ENCODE data around the gene MANSC4.

MANSC4 gene

DNA sequence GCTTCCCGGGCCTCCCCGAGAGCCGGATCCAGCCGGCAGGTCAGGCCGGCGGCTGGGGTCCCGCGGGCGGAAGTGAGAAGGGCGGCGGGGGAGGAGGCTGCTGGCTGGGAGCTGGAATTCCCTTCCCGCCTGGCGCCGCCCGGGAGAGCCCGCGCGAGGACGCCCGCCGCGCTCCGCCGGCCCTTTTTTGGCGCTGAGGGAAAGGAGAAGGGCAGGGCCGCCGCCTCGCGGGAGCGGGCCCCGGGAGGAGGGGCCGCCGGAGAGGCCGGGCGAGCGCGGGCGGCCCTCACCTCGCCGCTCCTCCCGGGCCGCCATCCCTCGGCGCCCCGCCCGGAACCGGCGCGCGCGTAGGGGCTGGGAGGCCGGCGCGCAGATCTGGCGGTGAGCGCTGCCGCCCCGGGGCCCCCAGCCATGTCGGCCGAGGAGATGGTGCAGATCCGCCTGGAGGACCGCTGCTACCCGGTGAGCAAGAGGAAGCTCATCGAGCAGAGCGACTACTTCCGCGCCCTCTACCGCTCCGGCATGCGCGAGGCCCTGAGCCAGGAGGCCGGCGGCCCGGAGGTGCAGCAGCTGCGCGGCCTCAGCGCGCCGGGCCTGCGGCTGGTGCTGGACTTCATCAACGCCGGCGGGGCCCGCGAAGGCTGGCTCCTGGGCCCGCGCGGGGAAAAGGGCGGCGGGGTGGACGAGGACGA lies at the start of gene MANSC4, which contains the start of gene KLHL42:
TSS of gene MANSC4 (minus strand) at position 317 of the 692 bp plus-strand sequence. CDS start 8,960 bp downstream, outside the sequence.
TSS of gene KLHL42 (plus strand) at position 314 of the 692 bp plus-strand sequence. CDS start at position 412, 98 bp downstream.
- DNase-seq = peak; percentile 47 to 51

DNA sequence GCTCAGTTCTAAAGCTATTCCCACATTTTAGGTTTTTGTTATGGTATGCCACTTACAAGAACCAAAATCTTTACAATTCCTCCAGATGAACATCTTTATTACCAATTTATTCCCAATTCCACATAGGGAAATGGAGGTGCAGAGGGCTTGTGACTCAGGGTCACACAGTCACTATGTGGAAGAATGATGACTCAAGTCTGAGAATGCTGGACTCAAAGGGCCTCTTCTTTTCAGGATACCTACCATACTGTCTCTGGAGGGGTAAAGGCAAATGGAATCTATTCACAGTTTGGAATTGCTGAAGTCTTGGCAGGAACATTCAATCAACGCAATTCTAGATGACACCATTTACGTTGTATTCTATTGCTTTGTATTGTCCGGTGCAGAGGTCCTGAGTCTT lies 48.2 kb upstream of the MANSC4 start:
- no peak for DNase-seq

DNA sequence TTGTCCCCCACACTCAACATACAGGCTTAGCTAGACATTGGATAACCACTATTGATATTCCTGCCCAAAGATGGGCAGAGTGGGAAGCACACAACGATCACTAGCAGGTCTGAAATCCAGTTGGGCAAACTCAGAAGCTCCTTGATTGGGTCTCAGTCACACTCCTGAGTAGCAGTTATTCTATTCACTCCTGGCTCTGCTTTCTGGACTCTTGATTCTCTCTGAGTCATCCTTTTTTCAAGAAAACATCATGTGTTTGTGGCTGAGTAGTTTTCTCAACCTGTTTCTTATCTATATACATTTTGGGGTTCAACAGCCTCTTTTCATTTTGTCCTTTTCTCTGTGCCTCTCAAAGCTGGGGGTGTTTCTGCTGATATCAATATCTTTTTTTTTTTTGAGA lies 46.0 kb upstream of the MANSC4 start:
- no peak for DNase-seq

DNA sequence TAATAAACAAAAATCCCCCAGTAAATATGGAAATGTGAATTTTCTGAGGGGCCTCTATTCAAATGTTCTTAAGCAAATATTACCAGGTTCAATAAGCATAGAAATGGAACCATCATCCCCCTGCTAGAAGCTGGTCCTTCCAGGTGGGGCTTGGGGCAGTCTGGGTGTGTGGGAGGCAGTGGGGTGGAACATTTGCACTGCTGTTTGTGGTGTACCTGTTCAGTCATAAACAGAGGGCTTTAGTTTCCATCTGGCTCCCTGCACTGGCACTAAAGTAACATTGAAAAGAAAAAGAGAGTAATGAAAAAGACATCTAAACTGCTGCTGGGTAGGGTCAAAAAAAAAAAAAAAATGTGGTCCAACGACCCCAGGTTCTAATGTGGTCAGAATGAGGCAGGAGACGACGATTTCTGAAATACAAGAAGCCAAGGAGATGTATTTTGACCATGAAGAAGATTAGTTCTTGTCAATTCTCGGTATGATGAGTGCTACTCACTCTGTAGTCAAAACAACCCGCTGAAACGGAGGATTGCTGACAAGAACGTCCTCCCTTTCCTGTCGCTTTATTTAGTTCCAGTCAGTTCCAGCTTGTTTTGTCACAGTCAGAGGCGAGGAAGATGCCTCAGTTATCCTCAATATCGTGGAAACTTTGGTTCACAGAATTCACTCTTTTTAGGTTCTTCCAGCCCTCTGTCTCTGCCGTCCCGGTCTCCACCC lies 44.2 kb upstream of the MANSC4 start:
- DNase-seq = no peak

DNA sequence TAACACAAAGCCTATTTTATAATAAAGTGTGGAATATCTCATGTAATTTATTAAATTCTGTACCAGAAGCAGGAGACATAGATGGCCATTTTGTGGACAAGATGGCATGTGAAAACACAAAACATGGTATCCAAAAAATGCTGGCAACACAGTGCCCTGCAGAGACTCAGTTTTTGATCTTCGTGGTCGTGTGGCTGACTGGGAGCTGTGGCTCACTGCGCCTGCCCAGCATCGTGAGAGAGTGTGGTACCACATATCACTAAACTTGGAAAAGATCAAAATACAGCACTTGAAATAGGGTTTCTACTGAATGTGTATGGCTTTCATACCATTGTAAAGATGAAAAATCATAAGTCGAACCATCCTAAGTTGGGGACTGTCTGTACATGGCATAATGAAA lies 43.0 kb upstream of the MANSC4 start:
- DNase-seq = no peak

DNA sequence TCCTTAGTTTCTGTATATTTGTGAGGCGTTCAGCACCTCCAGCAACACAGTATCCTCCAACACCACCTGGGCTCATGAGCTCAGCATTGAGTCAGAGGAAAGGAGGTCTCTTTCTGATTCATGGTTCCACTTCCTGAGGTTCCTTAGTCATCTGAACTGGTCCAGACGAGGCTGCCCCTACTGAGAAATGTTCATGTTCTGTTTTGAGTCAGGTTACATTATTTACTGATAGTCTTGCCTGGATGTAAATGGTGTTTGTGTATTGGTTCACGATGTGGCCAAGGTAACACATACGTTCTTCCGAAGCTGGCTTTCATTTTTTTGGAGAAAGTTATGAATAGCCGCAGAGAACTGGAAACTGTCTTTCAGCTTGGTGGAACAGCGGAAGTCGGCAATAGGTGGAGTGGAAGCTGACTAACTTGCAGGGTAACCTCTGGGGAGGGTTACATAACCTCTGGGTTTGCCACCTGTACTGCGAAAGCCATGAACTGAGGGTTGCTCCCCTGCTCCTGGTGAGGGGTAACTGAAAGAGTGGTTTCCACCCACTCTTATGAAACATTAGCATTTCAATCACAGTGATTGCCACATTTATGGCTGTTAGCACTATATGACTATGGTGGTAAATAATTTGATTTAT lies 42.2 kb upstream of the MANSC4 start:
- DNase-seq = no peak

DNA sequence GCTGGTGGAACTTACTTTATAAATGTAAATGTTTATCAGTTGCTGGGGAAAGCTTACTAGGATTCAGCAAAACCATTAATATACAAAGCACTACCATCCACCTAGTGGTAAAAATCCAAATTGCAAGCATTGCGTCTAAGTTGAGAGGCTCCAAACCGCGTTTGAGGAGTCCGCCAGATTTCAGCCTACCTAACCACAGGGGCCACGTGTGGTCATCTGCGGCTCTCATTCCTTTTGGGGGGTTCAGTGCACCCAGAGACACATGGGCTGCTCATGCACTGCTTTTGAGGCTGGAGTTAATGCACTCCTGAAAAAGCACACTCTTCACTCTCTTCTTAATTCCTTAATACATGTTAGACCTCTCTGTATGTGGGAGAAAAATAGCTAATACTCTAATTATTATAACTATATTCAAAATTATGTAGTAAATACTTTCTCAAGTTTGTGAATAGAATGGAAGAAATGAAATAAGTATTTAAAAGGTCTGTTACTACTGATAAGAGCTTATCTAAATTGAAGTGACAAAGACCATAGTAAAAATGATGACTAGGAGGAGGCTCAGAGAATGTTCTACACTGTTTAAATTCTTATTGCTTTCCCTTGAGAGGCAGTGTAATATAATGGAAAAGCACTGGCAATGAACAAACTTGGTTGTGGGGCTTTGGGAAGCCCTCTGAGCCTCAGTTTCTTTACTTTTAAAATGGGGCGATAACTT lies 41.4 kb upstream of the MANSC4 start:
- DNase-seq = peak; percentile 44 to 58

DNA sequence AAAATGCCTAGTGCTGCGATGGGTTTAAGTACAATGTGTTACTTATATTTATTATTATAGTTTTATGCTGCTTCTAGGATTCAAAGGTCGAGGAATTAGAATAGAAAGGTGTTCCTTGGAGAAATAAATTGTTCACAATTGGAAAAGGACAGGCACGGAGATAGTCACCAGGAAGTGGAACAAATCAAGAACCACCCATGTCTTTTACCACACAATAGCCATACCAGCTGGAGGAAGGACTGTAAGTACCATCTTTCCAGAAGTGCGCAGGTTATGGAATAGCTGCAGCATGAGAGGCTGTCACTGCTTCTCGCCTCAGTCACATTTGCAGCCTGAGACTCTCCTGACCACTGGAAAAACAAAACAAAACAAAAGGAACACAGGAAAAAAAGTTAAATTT lies 40.5 kb upstream of the MANSC4 start:
- DNase-seq = no peak

DNA sequence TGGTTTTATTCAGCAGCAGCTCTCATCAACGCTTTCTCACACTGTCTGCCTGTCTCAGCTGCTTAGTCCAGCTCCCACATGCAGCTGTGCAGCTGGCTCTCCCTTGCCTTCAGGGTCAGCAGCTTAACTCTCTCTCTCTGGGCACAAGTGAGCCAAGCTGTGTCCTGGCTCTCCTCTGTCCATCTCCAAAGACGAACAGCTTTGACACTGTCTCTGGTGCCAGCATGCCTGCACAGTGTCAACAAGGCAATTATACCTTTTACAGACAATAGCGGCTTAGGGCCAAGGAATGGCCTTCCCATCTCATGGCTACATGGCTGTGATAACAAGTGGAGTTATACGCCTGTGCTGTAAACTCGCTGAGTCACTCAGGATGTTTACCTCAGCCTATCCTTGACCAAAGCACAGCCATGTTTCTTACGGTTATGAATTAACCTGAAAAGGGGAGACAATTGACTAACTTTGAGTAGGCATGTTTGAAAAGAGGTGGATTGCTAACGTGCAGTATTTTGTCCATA lies 38.4 kb upstream of the MANSC4 start:
- no peak for DNase-seq

DNA sequence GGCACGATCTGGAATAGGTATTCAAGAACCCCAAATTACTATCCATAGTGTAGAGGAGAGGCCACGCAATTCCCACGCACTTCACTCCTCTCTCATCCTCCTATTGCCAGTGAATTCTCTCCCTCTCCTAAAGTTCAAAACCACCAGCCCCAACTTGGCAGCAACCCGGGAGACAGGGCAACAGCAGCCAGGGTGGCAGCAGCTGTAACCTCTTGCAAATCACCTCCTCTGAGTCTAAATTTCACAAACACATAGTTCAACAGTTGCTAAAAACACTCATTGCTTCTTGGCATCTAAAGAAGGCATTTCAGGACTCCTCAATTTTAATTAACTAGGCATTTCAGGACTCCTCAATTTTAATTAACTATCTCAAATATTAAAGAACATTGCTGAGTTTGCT lies 37.7 kb upstream of the MANSC4 start:
- no peak for DNase-seq

DNA sequence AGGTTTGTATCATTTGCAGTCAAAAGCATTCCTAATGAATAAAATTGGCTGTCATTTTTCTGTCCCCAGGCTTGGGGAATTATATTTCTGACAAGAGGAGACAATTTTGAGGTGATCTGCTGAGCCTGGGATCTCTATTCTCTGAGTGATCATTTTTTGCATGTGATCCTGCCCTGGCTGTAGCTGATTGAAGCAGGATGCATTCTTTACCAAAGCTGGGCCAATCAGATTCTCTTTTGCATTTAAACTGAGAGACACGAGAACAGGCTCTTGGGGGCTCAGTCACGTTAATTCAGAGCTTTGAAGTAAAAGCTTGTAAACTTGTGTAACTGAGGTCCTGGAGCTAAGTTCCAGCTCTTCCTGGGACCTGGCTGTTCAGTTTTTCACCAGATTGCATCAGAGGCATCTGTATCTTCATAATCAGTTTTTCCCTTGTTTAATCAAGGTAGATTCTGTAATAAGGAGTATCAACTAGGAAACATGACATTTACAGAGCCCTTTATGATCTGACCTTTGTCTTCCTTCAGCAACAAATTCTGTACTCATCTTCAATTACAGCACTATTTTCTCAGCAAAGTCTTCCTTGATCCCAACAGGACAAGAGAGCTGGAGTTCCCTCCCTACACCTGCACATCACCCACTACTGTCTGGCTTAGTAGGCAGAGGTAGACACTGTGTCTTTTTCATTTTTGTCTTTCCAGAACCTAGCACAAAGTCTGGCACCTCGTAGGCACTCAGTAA lies 35.0 kb upstream of the MANSC4 start:
- no peak for DNase-seq

DNA sequence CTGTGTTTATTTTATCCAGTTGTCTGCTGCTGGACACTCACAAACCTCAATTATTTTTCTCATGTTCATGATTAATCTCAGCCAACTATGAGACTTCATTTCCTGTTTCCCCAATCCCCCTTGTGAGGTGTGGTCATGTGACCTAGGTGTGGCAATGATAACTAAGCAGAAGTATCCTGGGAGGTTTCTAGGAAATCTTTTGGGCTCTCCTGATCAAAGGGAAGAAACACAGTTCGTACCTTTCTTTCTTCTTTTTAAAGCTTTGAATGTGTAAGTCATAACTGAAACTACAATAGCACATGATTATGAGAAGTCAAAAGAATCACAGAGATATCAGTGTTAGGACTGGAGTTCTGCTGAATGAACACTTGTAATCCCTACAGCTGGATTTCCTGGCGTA lies 34.4 kb upstream of the MANSC4 start:
- DNase-seq = no peak

DNA sequence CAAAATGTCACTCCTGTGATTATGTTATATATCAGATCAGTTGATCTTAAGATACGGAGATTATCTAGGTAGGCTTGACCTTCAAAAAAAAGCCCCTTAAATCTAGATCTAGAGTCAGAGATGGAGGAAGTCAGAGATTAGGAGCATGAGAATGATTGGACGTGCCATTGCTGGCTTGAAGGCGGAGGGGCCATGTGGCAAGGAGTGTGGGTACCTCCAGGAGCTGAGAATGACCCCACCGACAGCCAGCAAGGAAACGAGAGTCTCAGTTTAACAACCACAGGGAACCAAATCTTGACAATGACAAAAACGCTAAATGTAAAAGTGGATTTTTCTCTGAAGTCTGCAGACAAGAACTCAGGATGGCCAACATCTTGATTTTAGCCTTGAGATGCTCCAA lies 32.5 kb upstream of the MANSC4 start:
- no peak for DNase-seq

DNA sequence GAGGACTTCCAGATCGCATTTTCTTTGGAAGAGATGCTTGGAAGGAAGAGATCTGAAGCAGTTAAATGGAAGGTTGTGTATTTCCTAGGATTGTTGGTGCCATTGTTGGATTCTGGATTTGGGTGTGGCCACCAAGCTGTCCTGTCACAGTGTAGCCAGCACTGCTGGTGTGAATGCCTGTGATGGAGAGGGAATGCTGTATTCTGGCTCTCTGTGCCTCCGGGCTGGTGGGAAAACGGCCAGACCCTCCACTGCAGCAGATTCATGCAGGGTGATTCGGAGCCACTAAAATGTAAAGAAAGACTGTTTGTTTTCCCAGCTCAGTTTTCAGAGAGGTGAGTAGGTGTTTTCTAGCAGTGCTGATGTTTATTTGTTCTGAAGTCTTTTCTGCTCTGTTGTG lies 30.7 kb upstream of the MANSC4 start:
- no peak for DNase-seq

DNA sequence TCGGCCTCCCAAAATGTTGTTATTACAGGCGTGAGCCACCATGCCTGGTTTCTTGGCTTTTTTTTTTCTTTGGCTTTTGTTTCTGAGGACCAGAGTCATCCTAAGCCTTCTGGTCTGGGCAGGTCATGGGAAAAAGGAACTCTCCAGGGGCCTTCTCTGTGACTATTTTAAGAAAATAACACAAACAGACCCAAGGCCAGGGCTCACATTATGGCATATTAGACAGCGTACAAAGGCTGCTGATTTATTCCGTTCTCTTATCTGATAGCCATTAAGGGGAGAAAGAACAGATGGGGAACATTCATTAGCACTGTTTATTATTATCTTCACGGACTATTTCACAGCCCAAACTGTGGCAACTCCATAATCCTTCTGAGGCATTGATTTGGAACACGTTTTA lies 28.8 kb upstream of the MANSC4 start:
- DNase-seq = no peak

DNA sequence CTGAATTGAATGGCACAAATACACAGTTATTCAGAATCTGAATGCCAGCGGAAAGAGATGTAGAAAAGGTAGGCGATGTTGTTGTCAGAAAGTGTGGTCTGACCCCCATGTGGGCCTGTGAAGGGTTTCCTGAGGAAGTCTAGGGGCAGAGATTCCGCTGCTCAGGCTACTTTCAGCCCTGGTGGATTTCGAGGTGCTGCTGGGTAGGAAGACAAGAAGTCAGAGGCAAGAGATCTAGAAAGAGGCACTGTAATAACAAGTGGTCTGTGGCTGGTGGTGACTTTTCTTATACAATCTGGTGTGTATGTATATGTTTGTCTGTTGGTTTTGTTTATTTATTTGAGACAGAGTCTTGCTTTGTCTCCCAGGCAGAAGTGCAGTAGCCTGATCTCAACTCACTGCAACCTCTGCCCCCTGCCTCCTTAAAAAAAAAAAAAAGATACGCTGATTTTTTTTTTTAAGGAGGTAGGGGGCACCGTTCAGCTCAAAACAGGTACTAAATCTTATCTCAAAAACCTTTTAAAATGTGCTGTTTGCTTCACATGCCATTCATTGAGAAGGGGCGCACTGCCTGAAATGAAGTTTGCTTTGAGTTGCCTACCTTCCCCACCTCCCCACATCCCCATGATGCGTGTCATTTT lies 27.1 kb upstream of the MANSC4 start:
- DNase-seq = no peak

DNA sequence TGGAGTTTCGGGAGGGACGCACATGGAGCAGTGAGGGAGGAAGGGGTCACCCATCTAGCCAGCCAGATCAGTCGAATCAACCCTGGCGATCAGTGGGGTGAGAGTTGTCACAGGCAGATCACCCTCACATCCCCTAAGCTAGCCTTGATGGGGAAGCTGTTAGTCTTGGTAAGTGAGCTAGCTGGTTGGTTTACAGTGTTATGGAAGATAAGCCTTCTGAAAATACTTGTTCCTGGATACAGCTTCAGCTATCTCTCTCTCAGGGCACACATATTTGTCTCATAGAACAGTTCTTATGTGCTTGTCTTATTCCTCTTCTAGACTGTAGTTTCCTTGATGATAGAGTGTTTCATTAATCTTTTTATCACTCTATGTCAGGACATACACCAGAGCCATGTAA lies 26.2 kb upstream of the MANSC4 start:
- no peak for DNase-seq

DNA sequence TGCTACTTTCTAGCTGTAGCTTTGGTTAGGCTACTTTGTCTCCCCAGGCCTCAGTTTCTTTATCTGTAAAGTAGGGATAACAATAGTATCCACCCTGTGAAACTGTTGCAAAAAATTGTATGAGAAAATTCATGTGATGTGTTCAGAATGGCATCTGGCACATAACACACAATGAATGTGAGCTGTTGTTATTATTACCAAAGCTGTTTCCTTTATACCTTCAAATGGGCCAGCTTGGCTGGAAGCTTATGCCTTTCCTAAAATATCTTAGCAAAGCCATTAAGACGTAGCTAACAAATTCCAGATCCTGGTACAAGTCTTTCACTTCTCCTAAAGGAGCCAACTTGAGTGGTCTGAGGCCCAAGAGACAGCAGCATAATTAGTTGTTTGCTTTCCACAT lies 25.2 kb upstream of the MANSC4 start:
- no peak for DNase-seq

DNA sequence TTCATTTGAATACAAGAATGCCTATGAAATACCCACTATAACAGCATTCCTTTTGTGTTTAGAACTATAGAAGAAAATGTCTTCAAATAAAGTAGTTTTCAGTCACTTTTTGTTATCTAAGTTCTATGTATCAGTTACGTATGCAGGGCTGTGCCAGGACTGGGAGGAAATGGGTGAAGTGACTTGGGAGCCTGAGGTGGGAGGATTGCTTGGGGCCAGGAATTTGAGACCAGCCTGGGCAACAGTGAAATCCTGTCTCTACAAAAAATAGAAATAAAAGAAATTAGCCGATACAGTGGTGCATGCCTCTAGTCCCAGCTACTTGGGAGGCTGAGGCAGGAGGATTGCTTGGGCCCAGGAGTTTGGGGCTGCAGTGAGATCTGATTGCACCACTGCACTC lies 22.9 kb upstream of the MANSC4 start:
- no peak for DNase-seq

DNA sequence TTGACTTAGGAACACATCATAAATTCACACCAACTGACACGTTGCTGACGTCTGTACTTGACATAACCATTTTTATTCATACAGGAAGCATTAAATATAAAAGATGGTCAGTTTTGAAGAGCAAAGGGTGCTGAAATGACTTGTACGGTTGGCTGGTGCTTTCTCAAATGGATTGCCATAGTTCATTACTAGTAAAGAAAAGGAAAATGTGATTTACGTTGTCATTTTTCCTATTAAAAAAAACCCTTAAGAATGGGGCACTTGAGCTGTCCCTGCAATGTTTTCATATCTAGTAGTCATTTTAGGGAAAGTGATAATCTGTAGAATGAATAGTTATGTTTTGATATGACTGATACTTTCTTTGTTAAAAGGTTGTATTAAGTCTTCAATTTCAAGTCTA lies 22.5 kb upstream of the MANSC4 start:
- no peak for DNase-seq

DNA sequence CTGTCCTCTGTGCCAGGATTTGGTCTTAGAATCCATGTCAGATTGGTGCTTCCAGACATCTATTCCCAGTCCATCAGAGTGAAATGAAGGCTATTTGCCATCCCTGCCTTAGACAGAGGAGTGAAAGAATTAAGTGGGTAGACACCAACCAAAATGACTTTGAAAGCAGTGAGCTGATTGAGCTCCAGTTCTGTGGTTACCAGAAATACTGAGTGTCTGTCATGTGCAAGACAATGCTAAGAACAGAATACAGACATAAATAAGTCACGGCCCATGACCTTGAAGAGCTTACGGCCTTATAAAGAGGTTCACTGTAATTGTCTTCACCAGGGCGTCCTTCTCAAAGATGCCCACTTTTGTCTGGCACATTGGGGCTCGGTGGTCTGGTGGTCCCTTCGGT lies 21.6 kb upstream of the MANSC4 start:
- DNase-seq = no peak

DNA sequence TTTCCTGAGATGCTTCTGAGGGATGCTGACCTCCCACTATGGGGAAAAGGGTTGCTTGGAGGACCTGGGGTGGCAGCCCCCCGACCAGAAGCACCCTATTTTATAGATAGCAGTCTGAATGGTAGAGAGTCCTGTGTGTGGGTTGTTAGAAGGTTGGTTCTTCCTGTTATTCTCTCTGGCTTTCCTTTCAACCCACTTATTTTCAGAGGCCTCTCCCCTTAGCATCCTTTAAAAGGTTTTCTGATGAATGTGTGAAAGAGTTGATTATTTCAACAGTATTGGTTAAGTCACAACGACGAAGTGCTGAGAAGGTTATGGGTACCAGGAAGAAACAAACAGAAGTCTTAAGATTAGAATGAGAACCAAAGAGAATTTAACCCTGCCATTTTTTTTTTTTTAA lies 20.8 kb upstream of the MANSC4 start:
- no peak for DNase-seq

Measured in AML-193 (cell line).